Effector CD4-positive, alpha-beta T cell (primary cell): ENCODE measurements around the gene TRIM54.
"Not testable (repeated sequence)": the region's sequence is repeated elsewhere in the genome, so short reads cannot be mapped to it uniquely, and the experiment has no call there.

Experiments used
- DNase-seq: peaks from one replicate; pipeline ENCODE4 v3.0.0-alpha.2; 2020

TRIM54 gene

DNA sequence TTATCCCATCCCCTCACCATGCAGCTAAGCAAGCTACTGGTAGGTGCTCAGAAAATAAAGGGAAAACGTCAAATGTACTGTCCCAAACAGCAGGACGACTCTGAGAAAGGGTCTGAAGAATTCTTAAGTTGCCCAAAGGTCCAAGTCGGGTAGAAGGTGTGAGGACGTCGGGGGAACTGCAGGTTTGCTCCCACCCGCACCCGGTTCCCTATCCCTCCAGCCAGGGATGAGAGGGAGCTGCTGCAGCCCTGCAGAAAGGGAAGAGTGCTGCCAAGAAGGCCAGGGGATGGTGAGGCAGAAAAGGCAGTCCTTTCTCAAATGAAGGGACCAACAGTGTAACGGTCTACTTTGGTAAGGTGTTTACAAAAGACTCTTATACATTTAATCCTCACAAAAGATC lies 32.9 kb downstream of the TRIM54 start:
- DNase-seq: no peak

DNA sequence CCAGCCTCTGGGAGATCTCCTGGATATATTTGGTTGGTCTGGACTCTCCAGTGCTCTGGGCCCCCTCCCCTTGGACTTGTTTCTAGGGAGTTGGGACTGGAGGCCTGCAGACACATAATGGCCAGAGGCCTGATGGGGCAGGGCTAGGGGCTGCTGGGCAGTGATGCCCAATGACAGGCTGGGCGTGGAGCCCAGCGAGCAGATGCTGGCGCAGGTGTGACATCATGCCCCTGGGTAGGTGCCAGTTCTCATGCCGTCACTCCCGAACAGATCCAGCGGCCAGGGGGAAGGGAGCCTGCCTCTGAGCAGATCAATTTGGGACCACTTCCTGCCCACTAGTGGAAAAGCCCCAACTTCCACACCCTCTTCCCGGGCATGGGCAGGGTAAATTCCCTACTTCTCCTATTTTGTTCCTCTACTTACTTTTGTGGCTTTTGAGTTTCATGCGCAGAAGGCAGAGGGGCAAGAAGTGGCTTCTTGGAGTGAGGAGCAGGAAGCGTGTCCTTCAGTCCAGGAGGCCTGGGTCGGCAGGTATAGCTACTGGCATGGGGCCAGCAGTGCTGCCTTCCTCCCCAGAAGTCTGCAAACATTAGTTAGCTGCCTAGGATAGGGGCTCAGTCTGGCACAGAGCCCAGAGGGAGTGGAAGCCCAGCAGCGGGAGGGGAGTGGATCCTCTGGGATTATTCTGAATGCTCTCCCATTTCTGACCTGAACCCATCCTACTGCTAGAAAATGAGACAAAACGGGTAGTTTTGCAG lies 34.6 kb downstream of the TRIM54 start:
- DNase-seq: no peak

DNA sequence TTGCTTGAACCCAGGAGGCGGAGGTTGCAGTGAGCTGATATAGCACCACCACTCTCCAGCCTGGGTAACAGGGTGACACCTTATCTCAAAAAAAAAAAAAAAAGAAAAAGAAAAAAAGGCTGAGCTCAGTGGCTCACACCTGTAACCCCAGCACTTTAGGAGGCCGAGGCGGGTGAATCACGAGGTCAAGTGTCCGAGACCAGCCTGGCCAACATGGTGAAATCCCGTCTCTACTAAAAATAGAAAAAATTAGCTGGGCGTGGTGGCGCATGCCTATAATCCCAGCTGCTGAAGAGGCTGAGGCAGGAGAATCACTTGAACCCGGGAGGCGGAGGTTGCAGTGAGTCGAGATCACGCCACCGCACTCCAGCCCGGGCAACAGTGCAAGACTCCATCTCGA lies 37.6 kb downstream of the TRIM54 start:
- DNase-seq: not testable (repeated sequence)

DNA sequence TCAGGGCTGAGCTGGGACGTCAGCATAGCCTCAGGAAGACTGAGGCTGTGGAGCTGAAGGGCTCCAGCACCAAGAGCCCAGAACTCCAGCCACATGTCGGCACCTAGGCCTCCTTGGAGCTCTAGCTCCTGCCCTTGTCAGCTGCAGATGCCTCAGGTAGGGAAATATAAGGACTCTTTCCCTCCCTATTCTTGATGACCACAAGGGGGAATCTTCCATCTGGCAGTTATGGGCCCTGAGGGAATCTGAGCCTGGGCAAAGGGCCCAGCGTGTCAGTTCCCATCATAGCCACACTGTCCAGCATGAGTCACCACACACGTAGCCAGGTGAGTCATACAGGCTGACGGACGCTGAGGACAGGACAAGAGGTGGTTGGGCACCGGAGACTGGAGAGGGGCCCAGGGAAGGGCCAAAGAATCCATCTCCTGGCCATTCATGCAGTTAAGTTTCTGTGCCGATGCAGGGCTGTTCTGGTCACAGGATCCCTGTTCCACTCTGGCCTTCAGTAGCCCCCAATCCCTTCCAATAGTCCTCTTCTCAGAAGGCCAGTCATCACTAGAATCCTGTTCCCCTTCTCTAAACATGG lies 38.8 kb downstream of the TRIM54 start:
- no peak for DNase-seq

DNA sequence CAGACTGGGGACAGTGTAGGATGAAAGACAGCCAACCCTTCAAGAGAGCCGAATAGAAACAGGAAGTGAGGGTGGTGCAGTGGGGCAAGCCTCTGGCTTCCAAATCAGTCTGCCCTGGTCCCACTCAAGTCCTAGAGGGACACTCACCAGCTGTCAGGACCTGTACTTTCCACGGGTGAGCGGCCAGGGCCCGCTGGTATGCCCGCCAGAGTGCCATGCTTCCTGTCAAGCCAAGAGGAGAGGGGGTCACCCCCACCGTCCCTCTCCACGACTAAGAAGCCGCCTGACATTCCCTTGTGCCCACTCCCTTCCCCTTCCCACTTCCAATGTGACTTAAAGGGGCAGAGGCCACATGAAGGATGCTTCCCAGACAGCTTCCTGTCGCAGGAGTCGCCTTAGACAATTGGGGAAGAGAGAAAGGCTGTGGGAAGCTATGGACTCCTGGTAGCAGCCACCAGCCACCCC lies 40.1 kb downstream of the TRIM54 start:
- DNase-seq: no peak

DNA sequence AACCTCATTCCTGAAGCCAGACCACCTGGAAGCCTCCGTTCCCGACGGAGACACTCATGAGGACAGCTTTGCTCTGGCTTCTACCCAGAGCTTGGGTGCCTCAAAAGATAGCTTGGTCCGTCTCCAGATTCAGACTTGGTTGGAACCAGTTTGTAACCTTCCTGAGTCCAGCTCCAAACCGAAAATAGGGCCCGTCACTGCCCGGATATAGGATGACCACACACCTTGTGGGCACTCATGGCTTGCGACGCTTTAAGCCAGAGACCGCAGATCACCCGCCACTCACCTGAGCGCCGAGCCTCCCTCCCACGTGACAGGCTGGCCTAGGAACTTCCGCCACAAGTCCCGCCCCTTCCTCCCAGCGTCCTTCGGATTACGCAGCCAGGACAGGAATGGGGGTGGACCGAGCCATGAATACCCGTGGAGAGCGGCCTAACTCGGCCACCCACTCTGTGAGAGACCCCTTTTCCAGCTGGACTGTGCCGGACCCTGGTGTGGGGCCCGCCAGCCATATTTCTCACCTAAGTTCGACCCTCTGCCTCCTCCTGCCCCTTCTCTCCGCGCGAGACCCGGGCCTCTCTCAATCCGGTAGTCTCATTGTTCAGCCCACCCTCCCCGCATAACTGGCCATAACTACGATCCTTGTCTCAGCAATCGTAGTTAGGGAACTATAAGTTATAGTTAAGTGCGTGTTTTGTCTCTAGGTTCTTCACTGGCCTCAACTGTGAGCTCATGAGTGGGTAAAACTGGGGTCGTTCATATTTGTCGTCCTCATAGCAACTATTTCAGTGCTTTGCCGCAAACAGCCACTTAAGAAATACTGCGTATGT lies 40.8 kb downstream of the TRIM54 start, which contains the start of gene MPV17:
Gene MPV17, minus strand, starts transcription at position 332 of the 830 bp plus-strand sequence. CDS start 580 bp downstream, outside the sequence.
- DNase-seq: peak; percentile 83

DNA sequence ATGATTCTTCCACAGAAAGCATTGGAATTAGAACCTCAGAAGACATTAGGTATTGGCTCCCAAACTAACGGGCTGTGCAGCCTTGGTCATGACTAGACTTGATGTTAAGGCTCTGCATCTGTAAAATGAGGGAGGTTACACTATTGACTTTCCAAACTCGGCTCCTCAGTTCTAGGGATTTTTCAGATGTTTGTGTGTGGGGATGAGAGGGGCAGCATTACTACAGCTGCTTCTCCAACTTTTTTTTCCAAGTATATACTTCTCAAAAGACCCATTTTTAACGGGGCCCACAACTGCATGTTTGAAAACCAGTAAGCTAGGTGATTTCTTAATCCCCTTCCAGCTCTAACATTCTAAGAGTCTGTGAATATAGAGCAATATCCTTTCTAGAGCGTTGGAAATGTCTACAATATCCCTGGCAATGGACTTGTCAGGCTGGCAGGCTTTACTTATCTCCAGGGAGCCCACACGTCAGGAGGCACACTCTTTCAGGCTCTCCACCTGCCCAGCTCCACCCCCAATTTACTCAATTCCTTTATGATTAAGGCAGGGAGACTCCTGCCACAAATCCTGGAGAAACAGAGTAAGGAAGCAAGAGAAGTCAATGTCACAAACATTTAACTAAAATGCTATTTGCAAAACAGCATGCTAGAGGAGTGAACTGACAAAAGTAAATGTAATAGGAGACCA lies 41.5 kb downstream of the TRIM54 start:
- DNase-seq: no peak

DNA sequence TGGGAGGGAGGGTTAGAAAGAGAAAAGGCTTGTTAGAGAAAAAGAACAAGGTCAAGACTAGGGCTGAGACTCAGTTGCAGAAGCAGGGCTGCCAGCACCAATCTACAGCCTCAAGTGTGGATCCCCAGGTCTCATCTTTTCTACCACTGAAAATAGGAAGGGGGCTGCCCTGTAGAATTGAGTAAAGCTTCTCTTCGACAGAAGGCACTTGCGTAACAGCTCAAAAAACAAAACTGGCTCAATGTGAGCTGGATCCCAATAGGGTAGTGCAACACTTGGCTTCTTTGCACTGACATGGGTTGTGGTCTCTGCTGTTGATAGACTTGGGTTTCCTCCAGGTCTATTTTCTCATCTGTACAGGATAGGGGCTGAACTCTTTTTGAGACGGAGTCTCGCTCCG lies 42.5 kb downstream of the TRIM54 start:
- no peak for DNase-seq

DNA sequence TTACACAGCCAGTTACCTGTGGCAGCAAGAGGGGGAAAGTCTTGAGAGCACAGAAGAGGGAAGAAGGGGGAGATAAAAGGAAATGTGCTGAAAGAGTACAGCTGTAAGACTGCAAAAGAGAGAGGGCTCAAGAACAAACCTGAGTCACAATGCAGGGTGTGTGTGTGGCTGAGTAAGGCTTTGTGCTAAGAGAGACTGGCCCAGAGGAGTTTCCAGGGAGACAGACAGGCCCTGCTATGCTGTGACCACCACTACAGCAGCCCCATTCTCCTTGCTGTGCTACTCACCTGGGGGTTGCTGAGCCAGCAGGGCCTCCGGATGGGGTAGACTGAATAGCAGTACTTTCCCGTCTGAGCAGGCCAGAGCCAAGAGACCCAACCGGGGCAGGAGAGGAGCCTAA lies 53.1 kb downstream of the TRIM54 start:
- DNase-seq: no peak

- DNase-seq: no peak
Observed at GRCh38 chr2:27336173-27336572, 53.9 kb downstream of the TRIM54 start.

- DNase-seq: no peak
Observed at GRCh38 chr2:27347641-27348040, 65.4 kb downstream of the TRIM54 start.

DNA sequence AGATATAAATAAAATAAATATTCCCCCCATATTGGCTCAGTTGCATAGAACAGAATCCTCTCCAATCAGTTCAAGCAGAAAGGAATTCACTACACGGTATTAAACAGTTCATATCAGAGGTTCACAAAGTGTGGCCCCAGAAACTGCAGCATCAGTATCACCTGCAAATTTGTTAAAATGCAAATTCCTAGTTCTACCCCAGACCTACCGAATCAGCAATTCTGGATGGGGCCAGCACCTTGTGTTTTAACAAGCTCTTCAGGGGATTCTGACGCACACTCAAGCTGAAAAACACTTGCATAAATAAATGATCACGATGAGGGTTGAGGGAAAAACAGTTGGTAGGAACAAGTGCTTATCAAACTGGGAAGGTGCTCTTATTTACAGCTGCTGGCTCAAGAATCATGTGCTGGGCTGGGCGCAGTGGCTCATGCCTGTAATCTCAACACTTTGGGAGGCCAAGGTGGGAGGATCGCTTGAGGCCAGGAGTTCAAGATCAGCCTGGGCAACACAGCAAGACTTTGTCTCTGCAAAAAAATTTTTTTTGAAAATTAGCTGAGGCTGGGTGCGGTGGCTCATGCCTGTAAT lies 68.0 kb downstream of the TRIM54 start:
- no peak for DNase-seq

DNA sequence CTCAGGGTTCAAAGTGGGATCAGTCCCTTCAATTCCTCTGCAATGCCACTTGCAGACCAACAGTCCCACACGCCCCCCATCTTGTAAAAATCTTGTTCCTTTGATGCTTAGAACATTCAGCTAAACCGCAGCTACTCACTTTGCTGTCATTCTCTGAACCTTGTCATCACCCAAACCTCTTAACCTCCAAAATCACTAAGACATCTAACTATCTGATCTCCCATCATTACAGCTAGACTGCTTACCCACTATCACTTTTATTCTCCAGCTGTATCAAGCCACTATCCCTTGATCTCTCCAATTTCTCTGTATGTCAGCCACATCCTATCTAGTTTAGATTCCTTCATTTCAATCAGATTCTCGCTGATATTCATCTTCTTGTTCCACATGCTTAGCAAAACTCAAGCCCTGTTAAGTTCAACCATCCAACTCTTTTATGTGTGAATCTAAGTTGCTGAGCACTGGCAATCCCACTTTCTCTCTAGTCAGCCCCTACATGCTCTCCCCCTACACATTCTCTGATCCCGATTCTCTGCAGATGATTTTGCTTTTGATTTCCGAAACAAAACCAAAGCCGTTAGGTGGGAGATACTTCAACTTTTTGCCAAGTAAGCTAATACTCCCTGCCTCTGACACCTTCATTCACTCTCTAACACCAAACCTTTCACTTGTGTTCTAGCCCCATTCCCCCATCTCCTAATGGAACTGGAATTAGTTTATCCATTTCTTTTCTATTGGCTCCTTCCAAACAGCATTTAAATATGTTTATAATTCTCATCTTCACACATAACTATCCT lies 69.8 kb downstream of the TRIM54 start:
- DNase-seq: no peak

- not testable (repeated sequence) for DNase-seq
Observed at GRCh38 chr2:27353386-27353761, 71.1 kb downstream of the TRIM54 start.

DNA sequence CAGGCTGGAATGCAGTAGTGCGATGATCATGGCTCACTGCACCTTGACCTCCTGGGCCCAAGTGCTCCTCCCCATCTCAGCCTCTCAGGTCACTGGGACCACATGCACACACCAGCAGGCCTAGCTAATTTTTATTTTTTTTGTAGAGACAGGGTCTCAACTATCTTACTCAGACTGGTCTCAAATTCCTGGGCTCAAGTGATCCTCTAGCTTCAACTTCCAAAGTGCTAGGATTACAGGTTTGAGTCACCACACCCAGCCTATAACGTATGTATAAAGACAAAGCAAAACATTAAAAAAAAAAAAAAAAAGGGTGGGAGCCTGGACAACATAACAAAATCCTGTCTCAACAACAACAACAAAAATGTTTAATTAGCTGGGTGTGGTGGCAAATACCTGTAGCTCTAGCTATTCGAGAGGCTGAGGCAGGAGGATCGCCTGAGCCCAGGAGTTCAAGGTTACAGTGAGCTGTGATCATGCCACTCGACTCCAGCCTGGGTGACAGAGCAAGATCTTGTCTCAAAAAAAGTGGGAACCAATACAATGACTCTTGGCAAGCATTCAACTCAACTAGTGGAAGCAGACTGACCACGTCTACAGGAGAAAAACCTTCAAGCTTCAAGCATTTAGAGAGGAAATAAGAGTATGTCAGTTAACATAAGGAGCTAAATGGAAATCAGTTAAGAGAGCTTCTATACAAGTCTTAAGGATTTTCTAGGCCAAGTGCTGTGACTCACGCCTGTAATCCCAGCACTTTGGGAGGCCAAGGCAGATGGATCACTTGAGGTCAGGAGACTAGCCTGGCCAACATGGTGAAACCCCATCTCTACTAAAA lies 71.8 kb downstream of the TRIM54 start:
- no peak for DNase-seq

DNA sequence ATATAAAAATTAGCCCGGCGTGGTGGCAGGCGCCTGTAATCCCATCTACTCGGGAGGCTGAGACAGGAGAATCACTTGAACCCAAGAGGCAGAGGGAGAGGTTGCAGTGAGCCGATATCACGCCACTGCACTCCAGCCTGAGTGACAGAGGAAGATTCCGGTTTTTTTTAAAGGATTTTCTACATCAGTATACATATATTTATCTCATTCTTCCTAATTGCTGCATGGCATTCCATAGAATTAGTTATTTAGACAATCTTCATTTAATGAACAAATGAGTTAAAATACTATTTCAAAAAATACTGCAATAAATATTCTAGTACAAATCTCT lies 72.3 kb downstream of the TRIM54 start:
- DNase-seq: no peak

DNA sequence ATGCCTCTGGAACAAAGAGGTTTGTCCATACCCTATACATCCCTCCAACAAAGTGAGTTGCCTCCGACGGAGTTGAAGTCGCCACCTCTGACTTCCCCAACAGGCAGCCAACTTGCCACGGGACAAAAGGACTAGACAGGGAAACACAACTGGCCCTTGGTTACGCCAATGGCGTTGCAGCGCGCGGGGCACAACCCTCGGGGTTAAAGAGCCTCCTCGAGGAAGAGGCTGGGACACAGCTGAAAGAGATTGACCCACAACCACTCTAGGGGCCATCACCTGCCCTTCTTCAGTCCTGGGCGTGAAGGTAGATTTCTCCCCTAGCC lies 73.8 kb downstream of the TRIM54 start:
- DNase-seq: no peak

- peak; percentile 91 for DNase-seq
Observed at GRCh38 chr2:27356382-27357181, 74.4 kb downstream of the TRIM54 start, which contains the start of gene GTF3C2. Gene GTF3C2 (minus strand): TSS chr2:27356764. CDS start chr2:27343554, 13,210 bp downstream.
